Effector memory CD4-positive, alpha-beta T cell (primary cell): ENCODE data around the gene FAM184B.

Experiments used
- DNase-seq, 3 donors: peaks; one replicate each; pipeline ENCODE4 v3.0.0-alpha.2; 2020
- H3K27ac ChIP-seq: 2 replicates; pipeline ENCODE4 v1.7.0; 2013; ENCODE audit warnings: mild to moderate bottlenecking, low read length, moderate library complexity; ENCODE audit not compliant: insufficient read depth, poor library complexity, severe bottlenecking
- H3K27me3 ChIP-seq: replicated peaks from 2 replicates; pipeline ENCODE4 v1.7.0; 2013; ENCODE audit warnings: mild to moderate bottlenecking, low read length; ENCODE audit not compliant: insufficient read depth, control insufficient read depth, poor library complexity, severe bottlenecking
- H3K36me3 ChIP-seq: 2 replicates; pipeline ENCODE4 v1.7.0; 2013; ENCODE audit warnings: mild to moderate bottlenecking, low read length, moderate library complexity; ENCODE audit not compliant: control insufficient read depth, insufficient read depth
- H3K4me1 ChIP-seq: 2 replicates; pipeline ENCODE4 v1.7.0; 2013; ENCODE audit warnings: low read length, mild to moderate bottlenecking; ENCODE audit not compliant: control insufficient read depth, insufficient read depth, poor library complexity, severe bottlenecking
- H3K4me3 ChIP-seq: 2 replicates; pipeline ENCODE4 v1.7.0; 2013; ENCODE audit warnings: low read length, low read depth, mild to moderate bottlenecking; ENCODE audit not compliant: insufficient read depth, poor library complexity, severe bottlenecking
- H3K9me3 ChIP-seq: 2 replicates; pipeline ENCODE4 v1.7.0; 2013; ENCODE audit warnings: mild to moderate bottlenecking, low read length, moderate library complexity; ENCODE audit not compliant: control insufficient read depth

The FAM184B gene

GRCh38 chr4:17624821-17625220 is 156.6 kb downstream of the FAM184B start:
- no peaks in the 10 kb centered on the region for H3K27me3 ChIP-seq
- H3K4me3 ChIP-seq = no peak overlapping the region
- no peaks in the 10 kb centered on the region for H3K9me3 ChIP-seq
- H3K36me3 ChIP-seq = peaks cover 95% of the 10 kb centered on the region
- H3K27ac ChIP-seq = no peak overlapping the region
- DNase-seq = no peak
- no peaks in the 10 kb centered on the region for H3K4me1 ChIP-seq

GRCh38 chr4:17623451-17624001 is 157.9 kb downstream of the FAM184B start:
- Histone ChIP-seq H3K27ac (no peak overlapping the region), H3K4me3 (no peak overlapping the region), H3K9me3 (no peaks in the 10 kb centered on the region), H3K27me3 (no peaks in the 10 kb centered on the region), H3K4me1 (no peaks in the 10 kb centered on the region), H3K36me3 (peaks cover 87% of the 10 kb centered on the region)
- no peak for DNase-seq

DNA sequence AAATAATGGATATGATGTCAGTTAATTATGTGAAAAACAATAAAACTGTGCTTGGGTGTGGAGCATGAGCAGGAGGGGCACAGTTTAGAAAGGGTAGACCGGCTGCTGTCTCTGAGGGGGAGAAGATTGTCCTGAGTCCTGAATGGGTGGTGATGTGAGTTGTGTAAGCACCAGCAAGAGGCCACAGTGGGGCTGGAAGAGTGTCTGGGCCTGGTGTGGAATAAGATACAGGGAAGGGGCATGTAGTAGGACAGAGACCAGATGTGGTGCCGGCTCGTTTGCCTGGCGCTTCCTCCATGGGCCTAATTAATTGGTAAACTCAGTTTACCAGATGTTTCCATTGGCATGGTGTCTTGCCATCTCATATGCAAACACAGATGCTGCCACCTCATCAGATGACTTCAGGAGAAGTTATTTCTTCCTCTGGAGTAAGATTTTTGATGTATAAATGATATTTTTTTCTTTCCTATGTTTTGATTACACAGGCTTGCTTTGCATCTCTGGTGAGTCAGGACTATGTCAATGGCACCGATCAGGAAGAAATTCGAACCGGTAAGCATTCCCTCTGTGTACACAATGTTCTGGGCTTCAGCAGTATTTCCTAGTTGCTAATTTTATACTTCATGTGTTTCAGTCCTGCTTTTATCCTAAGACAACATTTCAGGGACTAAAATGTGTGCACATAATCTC is 161.9 kb downstream of the FAM184B start:
- Histone ChIP-seq H3K4me3 (no peak overlapping the region), H3K9me3 (no peaks in the 10 kb centered on the region), H3K36me3 (peaks cover 48% of the 10 kb centered on the region), H3K4me1 (peaks cover 11% of the 10 kb centered on the region), H3K27me3 (no peaks in the 10 kb centered on the region), H3K27ac (no peak overlapping the region)
- no peak for DNase-seq

DNA sequence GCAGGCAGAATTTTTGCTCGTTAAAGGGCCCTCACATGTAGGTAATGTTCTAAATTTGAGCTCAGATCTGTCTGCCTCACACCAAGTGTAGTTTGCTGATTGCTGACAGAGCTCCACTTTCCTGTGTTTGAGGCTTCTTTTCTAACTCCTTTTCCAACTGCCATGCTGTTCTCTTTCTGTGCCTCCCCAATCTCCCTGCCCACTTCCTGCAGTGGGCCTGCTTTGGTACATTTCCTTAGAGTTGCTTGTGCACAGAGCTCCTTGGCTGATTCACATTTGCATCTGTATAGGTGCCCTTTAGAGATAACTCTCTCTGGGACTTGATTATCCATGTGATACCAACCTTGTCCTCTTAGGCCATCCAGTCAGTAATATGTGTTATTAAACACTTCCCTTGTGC is 162.5 kb downstream of the FAM184B start:
- Histone ChIP-seq H3K9me3 (no peaks in the 10 kb centered on the region), H3K4me3 (no peak overlapping the region), H3K27me3 (no peaks in the 10 kb centered on the region), H3K27ac (no peak overlapping the region), H3K4me1 (peaks cover 11% of the 10 kb centered on the region), H3K36me3 (peaks cover 42% of the 10 kb centered on the region)
- no peak for DNase-seq

DNA sequence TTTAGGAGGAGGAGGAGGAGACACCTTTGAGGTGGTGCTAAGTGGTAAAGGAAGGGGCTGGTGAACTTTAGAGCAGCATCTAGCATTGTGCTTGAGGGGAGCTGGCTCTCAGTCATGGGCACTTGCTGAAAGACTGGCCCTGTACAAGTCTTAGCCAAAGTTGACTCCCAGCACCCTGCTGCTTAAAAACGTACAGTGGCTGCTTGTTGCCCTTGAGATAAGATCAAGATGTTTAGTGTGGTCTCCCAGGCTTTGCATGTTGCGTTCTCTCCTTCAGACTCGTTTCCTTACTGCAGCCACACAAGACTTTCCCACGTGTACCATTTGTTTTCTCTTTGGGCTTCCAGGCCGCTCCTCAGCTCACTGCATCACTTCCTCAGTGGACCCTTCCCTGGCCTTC is 165.1 kb downstream of the FAM184B start:
- no peaks in the 10 kb centered on the region for H3K27me3 ChIP-seq
- no peak overlapping the region for H3K27ac ChIP-seq
- peaks cover 11% of the 10 kb centered on the region for H3K4me1 ChIP-seq
- no peak for DNase-seq
- no peak overlapping the region for H3K4me3 ChIP-seq
- H3K36me3 ChIP-seq = peaks cover 19% of the 10 kb centered on the region
- no peaks in the 10 kb centered on the region for H3K9me3 ChIP-seq

DNA sequence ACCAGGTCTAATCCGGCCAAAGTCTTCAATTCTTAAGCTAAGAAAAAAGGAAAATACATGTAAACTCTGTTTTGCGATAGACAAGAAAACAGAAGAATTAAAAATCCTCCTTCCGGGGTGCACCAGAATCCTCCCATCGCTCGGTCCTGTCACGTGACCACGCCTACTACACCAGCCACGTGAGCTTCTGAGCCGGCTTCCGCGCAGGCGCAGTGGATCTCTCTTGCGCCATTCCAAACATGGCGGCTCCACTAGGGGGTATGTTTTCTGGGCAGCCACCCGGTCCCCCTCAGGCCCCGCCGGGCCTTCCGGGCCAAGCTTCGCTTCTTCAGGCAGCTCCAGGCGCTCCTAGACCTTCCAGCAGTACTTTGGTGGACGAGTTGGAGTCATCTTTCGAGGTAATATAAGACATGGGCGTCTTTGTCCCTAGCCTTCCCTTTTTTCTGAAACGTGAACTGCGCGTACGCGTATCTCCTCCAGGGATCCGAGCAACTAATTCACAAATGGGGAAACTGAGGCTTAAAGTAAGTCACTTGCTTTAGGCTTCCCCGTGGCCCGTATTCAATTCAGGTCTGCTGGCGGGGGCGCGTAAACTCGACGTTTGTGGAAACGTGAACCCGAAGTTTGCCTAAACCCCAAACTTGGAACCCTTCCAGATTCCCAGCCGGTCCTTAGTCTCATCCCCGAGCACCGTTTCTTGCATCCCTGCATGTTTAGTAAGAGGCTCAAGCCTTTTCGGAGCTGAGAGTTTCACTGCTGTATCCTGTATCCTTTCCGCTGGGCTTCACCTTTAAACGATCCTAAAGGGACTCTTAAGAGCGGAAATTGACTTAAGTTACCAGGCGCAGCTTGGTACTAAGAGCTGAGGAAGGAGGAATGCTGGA is 166.8 kb downstream of the FAM184B start, which contains the start of gene MED28:
TSS of gene MED28 (plus strand) at position 226 of the 884 bp plus-strand sequence. CDS start at position 240, 14 bp downstream.
- Histone ChIP-seq H3K4me3 (peak within 1 kb of the TSS; percentile 95), H3K27ac (peak within 1 kb of the TSS; percentile 92), H3K36me3 (peaks cover 3% of the 10 kb centered on the region), H3K4me1 (peaks cover 11% of the 10 kb centered on the region), H3K27me3 (no peaks in the 10 kb centered on the region), H3K9me3 (no peaks in the 10 kb centered on the region)
- peak; percentile 89 to 97 (median 93) for DNase-seq

GRCh38 chr4:17613761-17614415 is 167.5 kb downstream of the FAM184B start:
- peak in 2 of 3 donors; percentile 15 to 16 for DNase-seq
- peaks cover 11% of the 10 kb centered on the region for H3K4me1 ChIP-seq

DNA sequence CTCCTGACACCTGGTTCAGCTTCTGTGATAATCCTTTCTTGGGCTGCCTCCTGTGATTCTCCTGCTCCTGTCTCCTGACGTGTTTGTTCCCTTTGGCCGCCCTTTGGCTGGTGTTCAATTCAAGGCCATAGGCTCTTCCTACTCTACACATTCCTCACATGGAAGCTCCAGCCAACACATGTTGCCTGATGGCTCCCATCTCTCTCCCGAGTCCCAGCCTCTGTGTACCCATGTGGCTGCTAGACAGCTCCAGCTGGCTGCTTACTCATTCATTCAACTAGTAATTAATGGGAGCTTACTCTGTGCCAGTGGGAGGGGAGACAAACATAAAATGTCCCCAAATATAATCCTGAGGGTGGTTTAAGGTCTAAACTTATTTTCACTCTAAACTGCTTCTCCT is 176.2 kb downstream of the FAM184B start:
- no peak for DNase-seq
- no peak overlapping the region for H3K4me3 ChIP-seq
- peaks cover 48% of the 10 kb centered on the region for H3K36me3 ChIP-seq
- H3K27ac ChIP-seq = no peak overlapping the region
- H3K9me3 ChIP-seq = no peaks in the 10 kb centered on the region
- no peaks in the 10 kb centered on the region for H3K27me3 ChIP-seq
- H3K4me1 ChIP-seq = no peaks in the 10 kb centered on the region

More at GRCh38 chr4:17613761-17614415, 167.5 kb downstream of the FAM184B start:
- Histone ChIP-seq H3K27ac (peak overlapping the region; percentile 92), H3K27me3 (no peaks in the 10 kb centered on the region), H3K9me3 (no peaks in the 10 kb centered on the region), H3K36me3 (no peaks in the 10 kb centered on the region), H3K4me3 (peak overlapping the region; percentile 95)

- Histone ChIP-seq H3K36me3 (peaks cover 52% of the 10 kb centered on the region), H3K27me3 (no peaks in the 10 kb centered on the region), H3K4me3 (no peak overlapping the region), H3K9me3 (no peaks in the 10 kb centered on the region), H3K4me1 (no peaks in the 10 kb centered on the region), H3K27ac (no peak overlapping the region)
- DNase-seq = no peak
These were observed 181.6 kb downstream of the FAM184B start for GRCh38 chr4:17599826-17600225.
